CD4-positive, CD25-positive, alpha-beta regulatory T cell (primary cell): Measurements from ENCODE around the gene COA1. TPM values are rescaled to one million over a fixed set of nuclear protein-coding genes. Genes with fewer than 3 reads are reported as not detected.
A peak's percentile ranks its signal among the peaks of the same experiment; 100 is the strongest.
"Not testable (repeated sequence)": the region's sequence is repeated elsewhere in the genome, so short reads cannot be mapped to it uniquely, and the experiment has no call there.

Experiments
- ATAC-seq, 2 donors: fragments of 150-1000 bp; cut with Tn5 transposase; one replicate each; pipeline ENCODE4 v1.10.0; 2021; ENCODE audit warnings: low read depth in 2 of 2, moderate number of reproducible peaks in 2 of 2, moderate library complexity in 1 of 2
- DNase-seq, 3 donors: peaks; one replicate each; pipeline versions ENCODE4 v3.0.0 to v3.0.0-alpha.2; 2012 to 2022; ENCODE audit warnings: mixed read lengths in 1 of 3
- H3K27ac ChIP-seq: one replicate; pipeline ENCODE4 v1.7.0; 2013; ENCODE audit warnings: mild to moderate bottlenecking, low read length; ENCODE audit not compliant: insufficient read depth, poor library complexity, severe bottlenecking
- H3K27me3 ChIP-seq: one replicate; pipeline ENCODE4 v1.7.0; 2013; ENCODE audit warnings: low read length; ENCODE audit not compliant: control insufficient read depth, insufficient read depth
- H3K36me3 ChIP-seq: one replicate; pipeline ENCODE4 v1.7.0; 2013; ENCODE audit warnings: mild to moderate bottlenecking, low read length, moderate library complexity; ENCODE audit not compliant: control insufficient read depth, insufficient read depth
- H3K4me1 ChIP-seq: 2 replicates; pipeline ENCODE4 v1.7.0; 2013; ENCODE audit warnings: mild to moderate bottlenecking, low read length; ENCODE audit not compliant: insufficient read depth, control insufficient read depth, poor library complexity, severe bottlenecking
- H3K4me3 ChIP-seq: one replicate; pipeline ENCODE4 v1.7.0; 2013; ENCODE audit warnings: low read depth, mild to moderate bottlenecking, low read length, moderate library complexity
- H3K9me3 ChIP-seq, 2 experiments: 1 replicate in 1 of 2; 2 replicates in 1 of 2; pipeline ENCODE4 v1.7.0; 2013; ENCODE audit warnings: low read length in 2 of 2, mild to moderate bottlenecking in 1 of 2, moderate library complexity in 1 of 2; ENCODE audit not compliant: control insufficient read depth in 2 of 2
- H3K27ac Mint-ChIP-seq, 3 donors: one replicate each; pipeline ENCODE4 v1.8.0; 2020 to 2022; ENCODE audit warnings: mild to moderate bottlenecking in 3 of 3, mixed read lengths in 3 of 3, moderate library complexity in 2 of 3
- H3K27me3 Mint-ChIP-seq: one replicate; pipeline ENCODE4 v1.8.0; 2022; ENCODE audit warnings: mild to moderate bottlenecking, mixed read lengths
- H3K36me3 Mint-ChIP-seq: one replicate; pipeline ENCODE4 v1.8.0; 2020; ENCODE audit warnings: mixed read lengths
- H3K4me1 Mint-ChIP-seq, 4 donors: one replicate each; pipeline ENCODE4 v1.8.0; 2020 to 2022; ENCODE audit warnings: mixed read lengths in 4 of 4, mild to moderate bottlenecking in 1 of 4
- H3K4me3 Mint-ChIP-seq, 4 donors: one replicate each; pipeline ENCODE4 v1.8.0; 2020 to 2022; ENCODE audit warnings: mild to moderate bottlenecking in 4 of 4, mixed read lengths in 4 of 4, moderate library complexity in 3 of 4
- H3K9me3 Mint-ChIP-seq, 7 donors: one replicate each; pipeline ENCODE4 v1.8.0; 2020 to 2022; ENCODE audit warnings: mixed read lengths in 7 of 7, mild to moderate bottlenecking in 3 of 7, moderate library complexity in 2 of 7
- polyA plus RNA-seq, 4 donors: library from polyadenylated mRNA; unstranded; fragments of 300-500 nt; fragmentation: Illumina TruSeq; gene quantifications; one replicate each; pipeline ENCODE4 v1.2.3, GENCODE V29; 2021
- total RNA-seq: library from RNA; stranded (reverse); gene quantifications from one replicate; pipeline ENCODE4 v1.2.3, GENCODE V29; 2022

COA1 gene
- total and polyA plus RNA-seq, 5 donors from 2014 or later: 41.3 to 65.8 (median 48.6) TPM

GRCh38 chr7:43715966-43716365 lies 13.4 kb downstream of the COA1 start:
- H3K9me3 ChIP-seq, ATAC-seq, DNase-seq, H3K36me3 ChIP-seq, H3K9me3 Mint-ChIP-seq, H3K4me3 ChIP-seq, H3K4me3 Mint-ChIP-seq, H3K27me3 ChIP-seq, H3K27me3 Mint-ChIP-seq, H3K27ac ChIP-seq, H3K4me1 ChIP-seq: not testable (repeated sequence)
- Mint-ChIP-seq H3K27ac (peak overlapping the region in 1 of 3 donors; percentile 21), H3K36me3 (peaks cover 10% of the 10 kb centered on the region), H3K4me1 (peaks cover 21 to 57% (median 41%) of the 10 kb centered on the region in 4 donors)

GRCh38 chr7:43711503-43711902 lies 17.8 kb downstream of the COA1 start:
- Mint-ChIP-seq H3K4me3 (no peak overlapping the region), H3K27ac (no peak overlapping the region), H3K9me3 (peaks cover 0 to 2% (median 0%) of the 10 kb centered on the region in 7 donors), H3K36me3 (peaks cover 15% of the 10 kb centered on the region), H3K4me1 (peaks cover 20 to 48% (median 41%) of the 10 kb centered on the region in 4 donors), H3K27me3 (no peaks in the 10 kb centered on the region)
- Histone ChIP-seq H3K9me3 (no peaks in the 10 kb centered on the region), H3K27ac (no peak overlapping the region), H3K4me3 (no peak overlapping the region), H3K36me3 (peaks cover 3% of the 10 kb centered on the region), H3K27me3 (no peaks in the 10 kb centered on the region), H3K4me1 (no peaks in the 10 kb centered on the region)
- DNase-seq: no peak
- ATAC-seq: no peak

DNA sequence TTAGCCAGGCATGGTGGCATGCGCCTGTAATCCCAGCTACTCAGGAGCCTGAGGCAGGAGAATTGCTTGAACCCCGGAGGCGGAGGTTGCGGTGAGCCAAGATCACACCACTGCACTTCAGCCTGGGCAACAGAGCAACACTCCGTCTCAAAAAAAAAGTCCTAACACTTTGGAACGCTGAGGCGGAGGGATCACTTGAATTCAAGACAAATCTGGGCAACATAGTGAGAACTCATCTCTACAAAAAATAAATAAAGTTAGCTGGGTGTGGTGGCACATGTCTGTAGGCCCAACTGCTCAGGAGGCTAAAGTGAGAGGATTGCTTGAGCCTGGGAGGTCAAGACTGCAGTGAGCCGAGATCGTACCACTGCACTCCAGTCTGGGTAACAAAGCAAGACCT lies 21.3 kb downstream of the COA1 start:
- not testable (repeated sequence) for H3K4me3 Mint-ChIP-seq, H3K27me3 Mint-ChIP-seq, H3K36me3 ChIP-seq, H3K9me3 Mint-ChIP-seq, H3K9me3 ChIP-seq, H3K27me3 ChIP-seq, H3K27ac ChIP-seq, H3K27ac Mint-ChIP-seq, H3K4me3 ChIP-seq, ATAC-seq, DNase-seq, H3K4me1 ChIP-seq
- H3K4me1 Mint-ChIP-seq: peaks cover 10 to 38% (median 26%) of the 10 kb centered on the region in 4 donors
- peaks cover 15% of the 10 kb centered on the region for H3K36me3 Mint-ChIP-seq

GRCh38 chr7:43703573-43703972 lies 25.8 kb downstream of the COA1 start:
- no peaks in the 10 kb centered on the region for H3K9me3 ChIP-seq
- H3K27ac ChIP-seq: no peak overlapping the region
- H3K9me3 Mint-ChIP-seq: no peaks in the 10 kb centered on the region
- no peak overlapping the region for H3K27ac Mint-ChIP-seq
- H3K27me3 Mint-ChIP-seq: no peaks in the 10 kb centered on the region
- no peaks in the 10 kb centered on the region for H3K27me3 ChIP-seq
- H3K36me3 ChIP-seq: peaks cover 6% of the 10 kb centered on the region
- no peak overlapping the region for H3K4me3 ChIP-seq
- H3K36me3 Mint-ChIP-seq: peaks cover 14% of the 10 kb centered on the region
- H3K4me3 Mint-ChIP-seq: no peak overlapping the region
- H3K4me1 ChIP-seq: peaks cover 9% of the 10 kb centered on the region
- ATAC-seq (no peak), DNase-seq (no peak)
- H3K4me1 Mint-ChIP-seq: peaks cover 13 to 25% (median 21%) of the 10 kb centered on the region in 4 donors

GRCh38 chr7:43702974-43703373 lies 26.3 kb downstream of the COA1 start:
- H3K27me3 Mint-ChIP-seq: no peaks in the 10 kb centered on the region
- H3K27ac Mint-ChIP-seq: peak overlapping the region in 1 of 3 donors; percentile 25
- H3K4me1 ChIP-seq: peaks cover 9% of the 10 kb centered on the region
- H3K4me1 Mint-ChIP-seq: peaks cover 10 to 25% (median 19%) of the 10 kb centered on the region in 4 donors
- no peak overlapping the region for H3K4me3 Mint-ChIP-seq
- DNase-seq (no peak), ATAC-seq (no peak)
- H3K9me3 ChIP-seq: no peaks in the 10 kb centered on the region
- peaks cover 11% of the 10 kb centered on the region for H3K36me3 Mint-ChIP-seq
- no peaks in the 10 kb centered on the region for H3K9me3 Mint-ChIP-seq
- H3K36me3 ChIP-seq: peaks cover 6% of the 10 kb centered on the region
- no peak overlapping the region for H3K4me3 ChIP-seq
- no peak overlapping the region for H3K27ac ChIP-seq
- no peaks in the 10 kb centered on the region for H3K27me3 ChIP-seq

DNA sequence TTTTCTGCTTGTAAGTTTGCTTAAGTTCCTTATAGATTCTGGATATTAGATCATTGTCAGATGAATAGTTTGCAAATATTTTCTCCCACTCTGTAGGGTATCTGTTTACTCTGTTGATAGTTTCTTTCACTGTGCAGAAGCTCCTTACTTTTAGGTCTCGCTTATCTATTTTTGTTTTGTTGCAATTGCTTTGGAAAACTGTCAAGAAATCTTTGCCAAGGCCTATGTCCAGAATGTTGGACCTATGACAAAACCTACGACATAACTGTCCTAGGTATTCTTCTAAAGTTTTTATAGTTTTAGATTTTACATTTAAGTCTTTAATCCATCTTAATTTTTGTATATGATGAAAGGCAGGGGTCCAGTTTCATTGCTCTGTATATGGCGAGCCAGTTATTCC lies 27.4 kb downstream of the COA1 start:
- Histone ChIP-seq H3K4me3 (no peak overlapping the region), H3K36me3 (peaks cover 6% of the 10 kb centered on the region), H3K27ac (no peak overlapping the region), H3K4me1 (peaks cover 9% of the 10 kb centered on the region), H3K9me3 (no peaks in the 10 kb centered on the region), H3K27me3 (no peaks in the 10 kb centered on the region)
- Mint-ChIP-seq H3K4me3 (no peak overlapping the region), H3K27ac (peak overlapping the region in 1 of 3 donors; percentile 25), H3K9me3 (no peaks in the 10 kb centered on the region), H3K36me3 (peaks cover 11% of the 10 kb centered on the region), H3K27me3 (no peaks in the 10 kb centered on the region), H3K4me1 (peaks cover 10 to 28% (median 15%) of the 10 kb centered on the region in 4 donors)
- DNase-seq (no peak), ATAC-seq (no peak)

- DNase-seq (no peak), ATAC-seq (no peak)
- H3K9me3 Mint-ChIP-seq: no peaks in the 10 kb centered on the region
- peaks cover 9% of the 10 kb centered on the region for H3K4me1 ChIP-seq
- H3K9me3 ChIP-seq: no peaks in the 10 kb centered on the region
- H3K27ac Mint-ChIP-seq: peak overlapping the region in 1 of 3 donors; percentile 9
- no peaks in the 10 kb centered on the region for H3K27me3 Mint-ChIP-seq
- no peak overlapping the region for H3K4me3 ChIP-seq
- H3K27me3 ChIP-seq: no peaks in the 10 kb centered on the region
- no peak overlapping the region for H3K4me3 Mint-ChIP-seq
- no peak overlapping the region for H3K27ac ChIP-seq
- peaks cover 10 to 28% (median 15%) of the 10 kb centered on the region in 4 donors for H3K4me1 Mint-ChIP-seq
- H3K36me3 ChIP-seq: peaks cover 6% of the 10 kb centered on the region
- H3K36me3 Mint-ChIP-seq: peaks cover 11% of the 10 kb centered on the region
These were observed 27.8 kb downstream of the COA1 start for GRCh38 chr7:43701500-43701854.

GRCh38 chr7:43700646-43701499 lies 28.4 kb downstream of the COA1 start:
- Histone ChIP-seq H3K9me3 (no peaks in the 10 kb centered on the region), H3K4me3 (no peak overlapping the region), H3K27me3 (no peaks in the 10 kb centered on the region), H3K27ac (no peak overlapping the region), H3K4me1 (peaks cover 9% of the 10 kb centered on the region), H3K36me3 (peaks cover 6% of the 10 kb centered on the region)
- DNase-seq (no peak), ATAC-seq (no peak)
- H3K36me3 Mint-ChIP-seq: peaks cover 10% of the 10 kb centered on the region
- no peak overlapping the region for H3K4me3 Mint-ChIP-seq
- no peaks in the 10 kb centered on the region for H3K27me3 Mint-ChIP-seq
- no peak overlapping the region for H3K27ac Mint-ChIP-seq
- H3K9me3 Mint-ChIP-seq: no peaks in the 10 kb centered on the region
- H3K4me1 Mint-ChIP-seq: peaks cover 10 to 32% (median 15%) of the 10 kb centered on the region in 4 donors
